ENCODE measurements around the gene TMOD3.
"Not testable (repeated sequence)": the region's sequence is repeated elsewhere in the genome, so short reads cannot be mapped to it uniquely, and the experiment has no call there.

Gene TMOD3

DNA sequence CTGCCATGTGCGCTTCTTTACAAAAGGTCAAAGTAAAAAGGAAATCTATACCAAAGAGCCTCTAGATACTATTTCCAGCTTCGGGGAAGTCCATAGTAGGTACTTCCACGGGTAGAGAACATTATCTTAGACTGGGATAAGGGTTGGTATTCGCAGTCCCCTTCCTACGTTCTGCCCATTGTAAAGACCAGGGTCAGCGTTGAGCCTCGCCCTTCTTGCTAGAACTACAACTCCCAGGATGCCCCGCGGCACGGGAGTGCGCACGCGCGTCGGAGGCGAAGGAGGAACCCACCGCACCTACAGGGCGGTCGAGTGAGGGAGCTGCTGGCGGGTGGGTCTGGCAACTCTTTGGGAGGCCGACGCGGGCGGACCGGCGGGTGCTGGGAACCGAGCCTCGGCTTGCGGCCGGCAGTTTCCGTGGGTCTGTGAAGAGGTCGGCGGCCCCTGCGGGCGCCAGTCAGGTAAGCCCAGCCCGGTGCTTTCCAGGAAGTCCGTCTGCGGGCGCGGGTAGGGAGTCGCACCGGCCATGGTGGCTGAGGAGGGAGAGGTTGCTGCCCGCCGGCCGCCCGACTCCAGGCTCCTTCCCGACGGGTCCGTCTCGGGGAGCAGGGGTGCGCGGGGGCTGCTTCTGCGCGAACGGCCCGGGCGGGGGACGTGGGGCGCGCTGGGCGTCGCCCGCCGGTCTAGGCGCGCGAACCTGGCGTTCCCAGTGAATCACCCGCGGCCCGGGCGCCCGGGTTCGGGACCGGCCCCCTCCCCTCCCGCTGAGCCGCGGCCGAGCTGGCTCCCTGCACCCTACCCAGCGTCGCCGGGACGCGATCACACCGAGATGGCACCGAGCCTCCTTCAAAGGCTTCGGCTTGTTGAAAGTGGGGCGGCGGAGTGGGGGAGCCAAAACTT lies at the start of gene TMOD3:
TMOD3 (plus strand) TSS at position 278 of the 900 bp plus-strand sequence. CDS start 33,232 bp downstream, outside the sequence.
- peak within 1 kb of the TSS; percentile 62 to 100 (median 84) for H3K4me3 ChIP-seq
- peak within 1 kb of the TSS; percentile 90 to 99 (median 97) for H3K27ac ChIP-seq

- H3K4me3 ChIP-seq, result no peak overlapping the region
- no peak overlapping the region for H3K27ac ChIP-seq
These were observed 48.8 kb upstream of the TMOD3 start for GRCh38 chr15:51780636-51781035.

GRCh38 chr15:51781506-51781905 lies 47.9 kb upstream of the TMOD3 start:
- no peak overlapping the region for H3K27ac ChIP-seq
- H3K4me3 ChIP-seq, result no peak overlapping the region

GRCh38 chr15:51782357-51782896 lies 47.0 kb upstream of the TMOD3 start:
- H3K4me3 ChIP-seq, result no peak overlapping the region
- no peak overlapping the region for H3K27ac ChIP-seq

DNA sequence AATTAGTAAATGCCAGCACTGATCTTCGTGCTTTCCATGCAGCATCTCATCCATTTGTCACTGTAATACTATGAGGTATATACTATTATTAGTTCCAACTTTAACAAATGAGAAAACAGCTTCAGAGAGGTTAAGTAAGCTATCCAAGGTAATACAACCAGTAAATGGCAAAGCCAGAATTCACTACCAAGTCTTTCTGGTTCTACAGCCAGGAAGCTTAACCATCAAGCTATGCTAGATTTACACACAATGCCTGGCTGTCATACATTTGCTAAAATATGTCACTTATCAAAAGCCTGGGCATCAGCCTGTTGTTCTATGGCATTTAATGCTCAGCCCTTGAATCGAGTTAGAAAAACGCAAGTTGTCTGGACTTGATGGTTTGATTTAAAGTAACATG lies 45.5 kb upstream of the TMOD3 start:
- Histone ChIP-seq H3K27ac (no peak overlapping the region), H3K4me3 (no peak overlapping the region)

DNA sequence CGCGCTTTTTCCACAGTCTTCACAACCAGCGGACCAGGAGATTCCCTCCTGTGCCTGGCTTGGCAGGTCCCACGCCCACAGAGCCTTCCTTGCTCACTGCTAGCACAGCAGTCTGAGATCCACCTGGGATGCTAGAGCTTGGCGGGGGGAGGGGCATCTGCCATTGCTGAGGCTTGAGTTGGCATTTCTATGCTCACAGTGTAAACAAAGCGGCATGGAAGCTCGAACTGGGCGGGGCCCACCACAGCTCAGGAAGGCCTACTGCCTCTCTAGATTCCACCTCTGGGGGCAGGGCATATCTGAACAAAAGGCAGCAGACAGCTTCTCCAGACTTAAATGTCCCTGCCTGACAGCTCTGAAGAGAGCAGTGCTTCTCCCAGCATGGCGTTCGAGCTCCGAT lies 42.3 kb upstream of the TMOD3 start:
- not testable (repeated sequence) for H3K27ac ChIP-seq, H3K4me3 ChIP-seq

DNA sequence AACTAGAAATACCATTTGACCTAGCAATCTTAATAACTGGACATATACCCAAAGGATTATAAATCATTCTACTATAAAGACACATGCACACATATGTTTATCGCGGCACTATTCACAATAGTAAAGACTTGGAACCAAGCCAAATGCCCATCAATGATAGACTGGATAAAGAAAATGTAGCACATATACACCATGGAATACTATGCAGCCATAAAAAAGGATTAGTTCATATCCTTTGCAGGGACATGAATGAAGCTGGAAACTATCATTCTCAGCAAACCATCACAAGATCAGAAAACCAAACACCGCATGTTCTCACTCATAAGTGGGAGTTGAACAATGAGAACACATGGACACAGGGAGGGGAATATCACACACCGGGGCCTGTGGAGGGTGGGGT lies 37.0 kb upstream of the TMOD3 start:
- not testable (repeated sequence) for H3K4me3 ChIP-seq, H3K27ac ChIP-seq

DNA sequence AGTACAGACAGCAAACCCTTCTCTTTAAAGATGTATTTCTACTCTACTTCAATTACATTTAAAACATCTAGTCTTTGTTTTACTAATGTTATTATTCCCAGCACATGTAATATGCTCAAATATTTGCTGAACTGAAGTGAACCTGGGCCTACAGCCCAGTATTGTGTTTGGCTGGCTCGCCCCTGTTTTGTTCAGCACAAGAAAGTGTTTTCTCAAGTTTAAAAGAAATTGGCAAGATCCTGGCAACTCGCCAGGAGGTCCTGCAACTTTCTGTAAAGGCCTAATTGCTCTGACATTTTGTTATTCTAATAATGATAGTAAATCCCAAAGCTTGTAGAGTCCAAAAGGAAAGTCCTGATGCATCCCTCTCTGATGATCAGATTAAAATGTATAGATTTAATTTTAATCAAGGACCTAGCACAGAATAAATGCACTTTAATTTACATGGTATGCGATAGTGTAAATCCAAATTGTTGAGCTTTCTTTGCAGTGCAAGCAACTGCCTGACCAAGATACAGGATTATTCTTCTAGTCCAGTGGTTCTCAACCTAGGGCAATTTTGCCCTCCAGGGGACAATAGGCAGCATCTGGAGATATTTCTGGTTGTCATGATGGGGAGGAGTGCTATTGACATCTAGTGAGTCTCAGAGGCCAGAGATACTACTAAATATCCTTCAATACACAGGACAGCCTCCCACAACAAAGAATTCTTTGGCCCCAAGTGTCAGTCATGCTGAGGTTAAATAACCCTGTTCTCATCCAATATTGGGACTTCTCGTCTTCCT lies 35.7 kb upstream of the TMOD3 start:
- Histone ChIP-seq H3K27ac (peak overlapping the region in 1 of 21 experiments; percentile 40), H3K4me3 (no peak overlapping the region)

DNA sequence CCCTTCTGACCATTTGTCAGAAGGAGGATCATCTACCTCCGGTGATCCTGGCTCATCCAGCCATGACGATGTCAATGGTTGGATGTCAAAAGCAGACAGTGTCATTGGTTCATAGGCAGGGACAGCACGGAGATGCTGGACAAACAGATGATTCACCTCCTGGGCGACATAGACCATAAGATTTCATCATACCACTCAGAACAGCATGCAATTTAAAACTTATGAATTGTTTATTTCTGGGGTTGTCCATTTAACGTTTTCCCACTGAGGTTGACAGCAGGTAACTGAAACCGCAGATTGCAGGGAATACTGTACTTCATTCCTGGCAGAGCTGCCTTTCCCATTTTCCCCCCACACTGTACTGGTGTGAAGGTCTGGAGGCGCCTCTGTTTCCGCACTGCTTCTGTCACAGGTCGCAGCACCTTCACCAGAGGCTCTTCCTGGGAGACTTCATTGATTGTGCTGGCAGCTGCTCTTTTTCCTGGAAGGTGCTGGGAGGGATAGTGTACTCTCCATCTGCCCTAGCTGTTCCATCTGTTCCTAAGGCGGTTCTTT lies 32.5 kb upstream of the TMOD3 start:
- Histone ChIP-seq H3K4me3 (no peak overlapping the region), H3K27ac (no peak overlapping the region)

DNA sequence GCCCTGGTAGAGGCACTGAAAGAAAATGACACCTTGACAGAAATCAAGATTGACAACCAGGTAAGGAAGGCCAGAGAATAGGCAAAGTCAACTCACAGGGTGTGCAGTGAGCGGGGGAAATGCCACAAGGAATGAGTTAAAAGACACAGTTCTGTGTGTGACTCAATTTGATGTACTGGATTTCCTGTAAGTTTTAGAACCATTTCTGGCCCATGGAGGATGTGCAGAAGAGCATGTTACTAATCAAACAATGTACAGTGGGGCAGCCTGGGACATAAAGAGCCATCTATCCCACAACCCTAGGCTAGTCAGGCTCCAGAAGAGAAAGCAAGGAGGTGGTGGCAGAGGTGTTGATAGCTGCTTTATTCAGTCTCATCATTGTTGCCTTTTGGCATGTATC lies 31.2 kb upstream of the TMOD3 start:
- Histone ChIP-seq H3K27ac (no peak overlapping the region), H3K4me3 (no peak overlapping the region)

GRCh38 chr15:51799282-51800252 lies 29.9 kb upstream of the TMOD3 start:
- Histone ChIP-seq H3K4me3 (no peak overlapping the region), H3K27ac (no peak overlapping the region)

- no peak overlapping the region for H3K27ac ChIP-seq
- no peak overlapping the region for H3K4me3 ChIP-seq
These were observed 28.0 kb upstream of the TMOD3 start for GRCh38 chr15:51801391-51801835.

DNA sequence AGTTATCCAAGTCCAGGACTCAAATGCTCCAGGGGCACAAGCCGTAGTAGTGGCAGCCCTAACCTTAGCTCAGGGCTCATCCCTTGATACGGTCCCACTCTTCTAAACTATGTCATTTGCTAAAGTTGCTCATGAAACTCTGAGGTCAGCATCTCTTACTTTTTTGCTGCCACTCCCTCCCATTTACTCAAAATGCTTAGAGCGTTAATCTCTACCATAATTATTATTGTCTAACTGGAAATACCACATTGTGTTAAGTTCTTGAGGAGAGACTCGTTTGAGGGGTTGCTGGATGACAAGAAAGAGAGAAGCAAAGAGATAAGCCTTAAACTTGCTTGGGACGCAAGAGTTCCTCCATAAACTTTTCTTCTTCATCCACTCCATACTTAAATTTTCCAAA lies 26.9 kb upstream of the TMOD3 start:
- Histone ChIP-seq H3K4me3 (no peak overlapping the region), H3K27ac (no peak overlapping the region)

GRCh38 chr15:51803965-51804364 lies 25.5 kb upstream of the TMOD3 start:
- H3K27ac ChIP-seq, result no peak overlapping the region
- no peak overlapping the region for H3K4me3 ChIP-seq

DNA sequence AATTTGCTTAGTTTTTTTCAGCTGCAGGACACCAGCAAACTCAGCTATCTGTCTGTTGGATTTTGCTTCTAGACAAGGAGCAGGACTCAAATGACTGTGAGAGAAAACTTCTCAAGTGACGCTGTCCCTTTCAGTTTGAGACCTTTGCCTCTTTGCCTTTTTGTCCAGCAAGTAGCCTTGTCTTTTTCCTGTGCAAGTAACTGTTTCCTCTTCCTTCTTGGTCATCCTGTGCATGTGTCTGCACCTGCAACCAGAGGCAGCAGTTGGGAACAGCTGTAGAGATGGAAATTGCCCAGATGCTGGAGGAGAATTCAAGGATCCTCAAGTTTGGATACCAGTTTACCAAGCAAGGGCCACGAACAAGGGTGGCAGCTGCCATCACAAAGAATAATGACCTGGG lies 23.3 kb upstream of the TMOD3 start:
- Histone ChIP-seq H3K4me3 (no peak overlapping the region), H3K27ac (no peak overlapping the region)

DNA sequence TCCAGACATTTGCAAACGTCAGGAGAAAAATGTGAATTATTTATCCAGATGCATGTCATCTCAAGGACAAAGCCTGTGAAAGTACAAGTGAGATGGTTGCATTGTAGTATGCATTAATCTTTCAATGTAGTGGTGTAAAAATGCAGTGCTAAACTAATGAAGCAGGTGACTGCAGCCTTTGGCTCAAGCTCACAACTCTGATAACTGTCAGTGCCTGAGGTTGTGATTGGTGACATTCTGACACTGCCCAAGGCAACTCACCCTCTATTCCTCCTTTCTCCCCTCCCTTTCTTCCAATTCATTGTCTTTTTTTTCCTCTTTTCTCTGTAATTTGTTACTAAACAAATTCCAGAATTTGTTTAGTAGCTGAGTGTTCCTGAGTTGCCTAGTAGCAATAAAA lies 20.0 kb upstream of the TMOD3 start:
- no peak overlapping the region for H3K4me3 ChIP-seq
- no peak overlapping the region for H3K27ac ChIP-seq

DNA sequence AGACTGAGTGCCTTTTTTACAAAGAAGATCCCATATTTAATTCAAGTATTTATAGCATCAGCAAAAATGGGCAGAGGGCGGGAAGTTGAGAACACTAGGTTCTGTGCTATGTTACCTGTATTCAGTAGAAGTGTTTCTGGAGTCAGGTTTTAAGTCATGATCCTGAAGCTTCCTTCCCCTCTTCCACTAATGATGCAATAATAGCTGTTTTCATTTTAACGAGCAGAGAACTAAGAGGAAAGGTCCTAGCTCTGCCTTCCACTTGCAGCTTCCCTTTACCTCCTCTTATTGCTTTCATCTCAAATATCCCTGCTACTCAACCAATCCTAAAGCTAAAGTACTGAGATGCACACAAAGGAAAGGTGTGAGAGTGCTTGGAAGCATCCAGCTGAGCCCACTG lies 16.9 kb upstream of the TMOD3 start:
- Histone ChIP-seq H3K4me3 (no peak overlapping the region), H3K27ac (no peak overlapping the region)

DNA sequence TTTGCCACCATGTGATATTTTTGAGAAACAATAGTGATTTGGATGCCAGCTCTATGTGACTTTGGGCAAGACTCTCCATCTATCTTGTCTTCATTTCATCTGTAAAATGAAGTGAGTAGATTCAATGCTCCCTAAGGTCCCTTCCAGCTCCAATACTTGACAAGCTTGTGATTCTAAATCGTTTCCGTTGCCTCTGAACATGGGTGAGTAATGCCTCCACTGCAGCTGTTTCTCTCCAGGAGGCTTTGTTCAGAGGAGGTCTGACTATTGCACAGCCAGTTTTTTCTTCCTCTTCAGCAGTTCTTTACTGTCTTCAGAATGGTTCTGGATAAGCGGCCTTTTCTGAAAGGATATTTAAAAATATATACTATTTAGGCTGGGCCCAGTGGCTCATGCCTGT lies 14.8 kb upstream of the TMOD3 start:
- Histone ChIP-seq H3K27ac (no peak overlapping the region), H3K4me3 (no peak overlapping the region)

DNA sequence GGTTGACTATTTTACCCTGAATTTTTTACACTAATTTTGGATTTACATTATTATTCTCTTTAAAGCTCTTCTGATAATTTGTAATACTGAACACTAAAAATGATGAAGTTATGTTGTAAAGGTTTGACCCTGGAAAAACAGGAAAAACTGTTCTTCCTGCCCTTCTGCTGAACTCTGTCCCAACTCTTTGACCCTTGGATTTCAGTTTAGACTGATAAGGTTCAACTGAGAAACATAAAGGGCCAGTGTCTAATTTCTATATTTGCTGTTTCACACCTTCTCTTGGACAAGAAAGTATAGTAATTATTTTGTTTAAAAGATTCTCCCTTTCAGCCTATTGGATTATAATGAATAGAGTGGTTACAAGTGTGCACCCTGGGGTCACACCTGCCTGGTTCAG lies 12.8 kb upstream of the TMOD3 start:
- no peak overlapping the region for H3K4me3 ChIP-seq
- no peak overlapping the region for H3K27ac ChIP-seq

Data from skin epidermis (tissue), 12 donors.